Stomach (tissue), 9 donors: ENCODE data around the gene HSDL2. TPM values are rescaled to one million over a fixed set of nuclear protein-coding genes. Genes with fewer than 3 reads are reported as not detected.

Experiments
- DNase-seq, 2 donors: peaks; one replicate each; pipeline versions ENCODE4 v3.0.0 to v3.0.0-alpha.2; 2013 to 2019
- H3K27ac ChIP-seq, 5 donors: fragments of 200-600 bp in 4 of 5; sonication (generic) in 4 of 5; one replicate each; pipeline ENCODE4 v1.5.1; 2013 to 2019; ENCODE audit warnings: mild to moderate bottlenecking in 1 of 5, moderate library complexity in 1 of 5
- H3K27me3 ChIP-seq, 3 donors: fragments of 200-600 bp; sonication (generic); one replicate each; pipeline ENCODE4 v1.5.1; 2017 to 2019; ENCODE audit warnings: mixed run types in 1 of 3
- H3K36me3 ChIP-seq, 4 donors: fragments of 200-600 bp; sonication (generic); 1 replicate in 3 of 4; 2 replicates in 1 of 4; pipeline ENCODE4 v1.5.1; 2016 to 2019
- H3K4me1 ChIP-seq, 4 donors: fragments of 200-600 bp; sonication (generic); one replicate each; pipeline ENCODE4 v1.5.1; 2016 to 2019
- H3K4me3 ChIP-seq, 4 donors: fragments of 200-600 bp; sonication (generic) in 3 of 4; one replicate each; pipeline ENCODE4 v1.5.1; 2016 to 2019; ENCODE audit warnings: mild to moderate bottlenecking in 1 of 4
- H3K9me3 ChIP-seq, 4 donors: fragments of 200-600 bp; sonication (generic); one replicate each; pipeline ENCODE4 v1.5.1; 2016 to 2019
- CTCF ChIP-seq, 7 experiments: fragments of 450-650 bp in 4 of 7; fragments of 200-600 bp in 3 of 7; sonication (generic) in 3 of 7; IDR thresholded peaks; one replicate each; pipeline ENCODE4 v1.5.1; 2016 to 2019; ENCODE audit warnings: antibody characterized with exemption in 7 of 7, control low read depth in 2 of 7, mild to moderate bottlenecking in 1 of 7
- EP300 ChIP-seq: sonication (generic); formaldehyde crosslinking; IDR thresholded peaks from one replicate; pipeline ENCODE4 v1.6.1; 2017; ENCODE audit warnings: antibody characterized with exemption
- POLR2A ChIP-seq, 4 donors: fragments of 450-650 bp; IDR thresholded peaks; one replicate each; pipeline ENCODE4 v1.6.1; 2016; ENCODE audit warnings: antibody characterized with exemption in 4 of 4, control low read depth in 2 of 4, mild to moderate bottlenecking in 1 of 4, moderate library complexity in 1 of 4
- POLR2AphosphoS5 ChIP-seq, 3 donors: sonication (generic); formaldehyde crosslinking; IDR thresholded peaks; one replicate each; pipeline ENCODE4 v1.6.1; 2016; ENCODE audit warnings: antibody characterized with exemption in 3 of 3
- WGBS, 5 donors: extraction: QIAGEN DNeasy Blood & Tissue Kit in 3 of 5; methylation state at CpG; one replicate each; pipeline versions ENCODE4 v1.1.5 to v1.1.7; 2013 to 2018; 5-methylcytosine and 5-hydroxymethylcytosine counted together
- intact Hi-C: fragments of 100-400 bp; cut with DNase I; formaldehyde crosslinking; loops from one replicate; pipeline ENCODE4 v1.15.1; 2023; ENCODE audit warnings: low total_unique reads
- polyA plus RNA-seq, 3 donors: library from polyadenylated mRNA; stranded (reverse); fragments of 200-250 nt; gene quantifications; one replicate each; pipeline ENCODE4 v1.2.3, GENCODE V29; 2013
- total RNA-seq, 5 donors: library from RNA; depleted of rRNA; stranded (reverse); fragments of >200 nt; gene quantifications; one replicate each; pipeline versions ENCODE4 v1.1.0 to v1.2.3, GENCODE V29; 2014 to 2016
- donor health status: healthy with polysubstance abuse.
- donor health status: Bipolar disorder and iron deficiency.
- donor health status: healthy.

The HSDL2 gene
- total and polyA plus RNA-seq, 8 donors = 18.3 to 56.9 (median 24.8) TPM

GRCh38 chr9:112445196-112445595 lies 65.3 kb downstream of the HSDL2 start:
- Histone ChIP-seq H3K27me3 (no peaks in the 10 kb centered on the region), H3K9me3 (no peaks in the 10 kb centered on the region), H3K36me3 (peaks cover 0 to 24% (median 19%) of the 10 kb centered on the region in 4 donors), H3K4me3 (no peak overlapping the region), H3K27ac (no peak overlapping the region), H3K4me1 (peaks cover 0 to 17% (median 7%) of the 10 kb centered on the region in 4 donors)
- TF ChIP-seq POLR2A (IDR thresholded peaks at IDR 0.05) = no peak
- TF ChIP-seq CTCF (IDR thresholded peaks at IDR 0.05) = no peak
- TF ChIP-seq POLR2AphosphoS5 (IDR thresholded peaks at IDR 0.05) = no peak
- intact Hi-C loops = no loop called here
- 0 to 83% (median 40%) methylated on average over 1 of the region's 1 CpG for WGBS, 5 donors
- DNase-seq = no peak

DNA sequence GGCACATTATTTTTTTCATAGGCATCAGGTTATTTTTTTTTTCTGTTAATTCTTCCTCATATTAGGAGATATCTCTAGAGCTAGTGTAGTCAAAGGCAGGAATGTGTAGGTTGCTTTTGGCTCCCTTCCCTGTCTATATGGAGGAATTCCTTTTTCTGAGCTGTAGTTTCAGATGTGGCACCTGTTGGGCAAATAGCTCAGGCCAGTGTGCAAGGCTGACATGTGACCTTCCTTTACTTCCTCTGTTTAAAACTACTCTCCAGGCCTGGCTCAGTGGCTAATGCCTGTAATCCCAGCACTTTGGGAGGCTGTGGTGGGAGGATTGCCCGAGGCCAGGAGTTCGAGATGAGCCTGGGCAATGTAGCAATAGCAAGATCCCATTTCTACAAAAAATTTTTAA lies 66.2 kb downstream of the HSDL2 start:
- 81 to 100% (median 99%) methylated on average over 2 of the region's 2 CpGs for WGBS, 5 donors

GRCh38 chr9:112446526-112446925 lies 66.6 kb downstream of the HSDL2 start:
- intact Hi-C loops = no loop called here
- peaks cover 0 to 17% (median 7%) of the 10 kb centered on the region in 4 donors for H3K4me1 ChIP-seq
- 79 to 96% (median 90%) methylated on average over 2 of the region's 2 CpGs for WGBS, 5 donors
- H3K4me3 ChIP-seq = no peak overlapping the region
- no peak for DNase-seq
- H3K27me3 ChIP-seq = no peaks in the 10 kb centered on the region
- peaks cover 0 to 15% (median 11%) of the 10 kb centered on the region in 4 donors for H3K36me3 ChIP-seq
- TF ChIP-seq POLR2A (IDR thresholded peaks at IDR 0.05) = no peak
- no peak for TF ChIP-seq POLR2AphosphoS5 (IDR thresholded peaks at IDR 0.05)
- TF ChIP-seq CTCF (IDR thresholded peaks at IDR 0.05) = no peak
- no peak for TF ChIP-seq EP300
- H3K27ac ChIP-seq = peak overlapping the region in 2 of 5 donors; percentile 35 to 54
- H3K9me3 ChIP-seq = no peaks in the 10 kb centered on the region

More for the DNA sequence above, 66.2 kb downstream of the HSDL2 start:
- Histone ChIP-seq H3K27me3 (no peaks in the 10 kb centered on the region), H3K27ac (no peak overlapping the region), H3K4me1 (peaks cover 0 to 17% (median 7%) of the 10 kb centered on the region in 4 donors), H3K36me3 (peaks cover 0 to 19% (median 16%) of the 10 kb centered on the region in 4 donors), H3K9me3 (no peaks in the 10 kb centered on the region), H3K4me3 (no peak overlapping the region)
- TF ChIP-seq EP300 = no peak
- TF ChIP-seq CTCF (IDR thresholded peaks at IDR 0.05) = no peak
- no peak for TF ChIP-seq POLR2A (IDR thresholded peaks at IDR 0.05)
- no peak for TF ChIP-seq POLR2AphosphoS5 (IDR thresholded peaks at IDR 0.05)
- DNase-seq = no peak
- intact Hi-C loops = no loop called here

- Histone ChIP-seq H3K27ac (peak overlapping the region in 2 of 5 donors; percentile 35 to 54), H3K36me3 (peaks cover 0 to 10% (median 5%) of the 10 kb centered on the region in 4 donors), H3K4me3 (no peak overlapping the region), H3K4me1 (peaks cover 0 to 17% (median 7%) of the 10 kb centered on the region in 4 donors), H3K27me3 (no peaks in the 10 kb centered on the region), H3K9me3 (no peaks in the 10 kb centered on the region)
- intact Hi-C loops = no loop called here
- 14 to 29% (median 22%) methylated on average over 2 of the region's 2 CpGs for WGBS, 5 donors
- TF ChIP-seq POLR2AphosphoS5 (IDR thresholded peaks at IDR 0.05) (no peak), EP300 (no peak), CTCF (IDR thresholded peaks at IDR 0.05) (no peak), POLR2A (IDR thresholded peaks at IDR 0.05) (no peak)
- peak in 1 of 2 donors; percentile 39 for DNase-seq
Observed at GRCh38 chr9:112447283-112447761, 67.4 kb downstream of the HSDL2 start.
